Endothelial cell of umbilical vein (primary cell): ENCODE measurements around the gene ADRM1. TPM values are rescaled to one million over a fixed set of nuclear protein-coding genes. Genes with fewer than 3 reads are reported as not detected.

Source experiments
- BruUV-seq: library from RNA; stranded (reverse); fragments of 400-500 nt; replicated peaks from 2 replicates; lab custom pipeline; 2021; lab: Mats Ljungman, UMichigan
- CTCF ChIA-PET: fragments of 300-600, 350-600 bp; sonication (Branson Sonifier 250); formaldehyde crosslinking; loops from one replicate; lab custom pipeline; 2021; ENCODE audit warnings: antibody characterized with exemption, inconsistent platforms; lab: Charles Lee
- POLR2A ChIA-PET: fragments of 300-600, 350-600 bp; sonication (Branson Sonifier 250); formaldehyde crosslinking; loops from one replicate; lab custom pipeline; 2021; ENCODE audit warnings: antibody characterized with exemption, inconsistent platforms; lab: Charles Lee
- DNase-seq: peaks from one replicate; pipeline ENCODE4 v3.0.0-alpha.2; 2011; ENCODE audit warnings: low read depth, low spot score
- FAIRE-seq: peaks from 2 replicates; lab custom pipeline; 2011; peaks lifted over from hg19 to GRCh38; lab: Jason Lieb, UNC
- H2AFZ ChIP-seq: 2 replicates; pipeline ENCODE4 v1.6.0; 2012; ENCODE audit warnings: low read depth, low read length, control low read depth, inconsistent platforms
- H3K27ac ChIP-seq: 2 replicates; pipeline ENCODE4 v1.5.1; 2011; ENCODE audit warnings: low read depth, mild to moderate bottlenecking, control low read depth, low read length, moderate library complexity; ENCODE audit not compliant: insufficient read depth
- H3K27me3 ChIP-seq, 2 experiments: 2 replicates each; pipeline versions ENCODE4 v1.6.0 to v1.6.1; 2011; ENCODE audit warnings: low read length in 2 of 2, mixed read lengths in 1 of 2; ENCODE audit not compliant: control insufficient read depth in 2 of 2, insufficient read depth in 2 of 2
- H3K36me3 ChIP-seq, 2 experiments: 2 replicates in 1 of 2; 3 replicates in 1 of 2; pipeline ENCODE4 v1.5.1; 2011; ENCODE audit warnings: low read length in 2 of 2, mild to moderate bottlenecking in 1 of 2, moderate library complexity in 1 of 2; ENCODE audit not compliant: control insufficient read depth in 2 of 2, insufficient read depth in 2 of 2; ENCODE audit errors: extremely low read depth in 1 of 2
- H3K4me1 ChIP-seq: 3 replicates; pipeline ENCODE4 v1.5.1; 2011; ENCODE audit warnings: mild to moderate bottlenecking, low read length; ENCODE audit not compliant: control insufficient read depth, insufficient read depth; ENCODE audit errors: extremely low read depth
- H3K4me2 ChIP-seq: 2 replicates; pipeline ENCODE4 v1.6.1; 2011; ENCODE audit warnings: low read length, control low read depth, mixed read lengths; ENCODE audit not compliant: insufficient read depth
- H3K4me3 ChIP-seq, 3 experiments: fragments of 200-600 bp in 1 of 3; sonication (generic), shearing (Covaris generic) in 1 of 3; replicated peaks in 1 of 3; 2 replicates each; pipeline ENCODE4 v1.5.1; 2011 to 2016; ENCODE audit warnings: control low read depth in 3 of 3, low read length in 3 of 3, mild to moderate bottlenecking in 2 of 3, inconsistent platforms in 1 of 3, low read depth in 1 of 3, moderate library complexity in 1 of 3; ENCODE audit not compliant: insufficient read depth in 1 of 3
- H3K79me2 ChIP-seq: 2 replicates; pipeline ENCODE4 v1.6.0; 2012; ENCODE audit warnings: low read length, inconsistent platforms; ENCODE audit not compliant: control insufficient read depth, insufficient read depth
- H3K9ac ChIP-seq: replicated peaks from 2 replicates; pipeline ENCODE3; 2011; ENCODE audit warnings: low read length, control low read depth; ENCODE audit not compliant: insufficient read depth; ENCODE audit errors: extremely low read depth
- H3K9me1 ChIP-seq: replicated peaks from 3 replicates; pipeline ENCODE4 v1.6.0; 2011; ENCODE audit warnings: mild to moderate bottlenecking, low read length; ENCODE audit not compliant: control insufficient read depth, insufficient read depth; ENCODE audit errors: extremely low read depth
- H3K9me3 ChIP-seq: replicated peaks from 2 replicates; pipeline ENCODE4 v1.5.1; 2012; ENCODE audit warnings: low read length, inconsistent platforms; ENCODE audit not compliant: control insufficient read depth, insufficient read depth
- H4K20me1 ChIP-seq: replicated peaks from 2 replicates; pipeline ENCODE3; 2011; ENCODE audit warnings: mild to moderate bottlenecking, low read length; ENCODE audit not compliant: control insufficient read depth, insufficient read depth; ENCODE audit errors: extremely low read depth
- EZH2 ChIP-seq: IDR thresholded peaks from 2 replicates; pipeline ENCODE4 v1.6.1; 2012; ENCODE audit warnings: borderline replicate concordance, low read depth, mild to moderate bottlenecking, moderate library complexity, low read length, inconsistent platforms; ENCODE audit not compliant: severe bottlenecking
- FOS ChIP-seq: IDR thresholded peaks from 2 replicates; pipeline ENCODE4 v1.6.1; 2011; ENCODE audit warnings: mild to moderate bottlenecking, low read length, moderate library complexity, borderline replicate concordance; ENCODE audit not compliant: insufficient read depth
- GATA2 ChIP-seq: IDR thresholded peaks from 2 replicates; pipeline ENCODE4 v1.7.0; 2011; ENCODE audit warnings: low read depth, mild to moderate bottlenecking, moderate library complexity, mixed read lengths, low read length; ENCODE audit not compliant: insufficient read length, insufficient read depth
- JUN ChIP-seq: IDR thresholded peaks from 2 replicates; pipeline ENCODE4 v1.6.1; 2011; ENCODE audit warnings: borderline replicate concordance, low read depth; ENCODE audit not compliant: insufficient read length, insufficient read depth
- MYC ChIP-seq: IDR thresholded peaks from one replicate; pipeline ENCODE4 v1.6.1; 2011; ENCODE audit warnings: mild to moderate bottlenecking, low read depth, low read length
- POLR2A ChIP-seq: IDR thresholded peaks from 2 replicates; pipeline ENCODE4 v1.6.1; 2012; ENCODE audit warnings: low read depth, mild to moderate bottlenecking, control low read depth, low read length
- POLR2AphosphoS5 ChIP-seq: IDR thresholded peaks from 2 replicates; pipeline ENCODE4 v1.6.1; 2012; ENCODE audit warnings: low read depth, mild to moderate bottlenecking, control low read depth, low read length, moderate library complexity; ENCODE audit not compliant: insufficient read depth
- dilution Hi-C: fragments of 300-500 bp; cut with MboI; formaldehyde crosslinking; loops from one replicate; pipeline ENCODE4 v1.15.0; 2019; ENCODE audit warnings: low sequenced_read_pairs; ENCODE audit not compliant: extremely low pct_ligation_motif_present
- intact Hi-C: fragments of 100-400 bp; cut with micrococcal nuclease; formaldehyde crosslinking; loops from one replicate; pipeline ENCODE4 v1.10.0; 2022
- polyA plus RNA-seq, 4 experiments: library from polyadenylated mRNA; depleted of rRNA in 3 of 4; stranded (reverse) in 3 of 4; unstranded in 1 of 4; fragments of >200 nt; gene quantifications; 2 replicates each; pipeline versions ENCODE4 v1.2.1 to v1.2.3, GENCODE V29; 2011 to 2012; ENCODE audit warnings: missing spikeins in 1 of 4
- total RNA-seq: library from RNA; stranded (reverse); gene quantifications from 2 replicates; pipeline ENCODE4 v1.2.3, GENCODE V29; 2021
- TF ChIP-seq, protein P1 (sequence below), 2 donors: IDR thresholded peaks; 1 replicate in 1 of 2; 2 replicates in 1 of 2; pipeline ENCODE4 v1.5.1; 2011; ENCODE audit warnings: low read length in 2 of 2, mild to moderate bottlenecking in 2 of 2, moderate library complexity in 2 of 2, control low read depth in 1 of 2, inconsistent platforms in 1 of 2, low read depth in 1 of 2; ENCODE audit not compliant: insufficient read depth in 1 of 2; ENCODE audit errors: extremely low read depth in 1 of 2
- TF ChIP-seq, protein P2 (sequence below): IDR thresholded peaks from 2 replicates; pipeline ENCODE4 v1.6.1; 2011; ENCODE audit not compliant: insufficient read depth, insufficient read length

Gene ADRM1
- total and polyA plus RNA-seq, 2 donors (not counting 3 experiments of a cell fraction or from before 2014, with no cell fraction given), result 154 to 179 TPM

DNA sequence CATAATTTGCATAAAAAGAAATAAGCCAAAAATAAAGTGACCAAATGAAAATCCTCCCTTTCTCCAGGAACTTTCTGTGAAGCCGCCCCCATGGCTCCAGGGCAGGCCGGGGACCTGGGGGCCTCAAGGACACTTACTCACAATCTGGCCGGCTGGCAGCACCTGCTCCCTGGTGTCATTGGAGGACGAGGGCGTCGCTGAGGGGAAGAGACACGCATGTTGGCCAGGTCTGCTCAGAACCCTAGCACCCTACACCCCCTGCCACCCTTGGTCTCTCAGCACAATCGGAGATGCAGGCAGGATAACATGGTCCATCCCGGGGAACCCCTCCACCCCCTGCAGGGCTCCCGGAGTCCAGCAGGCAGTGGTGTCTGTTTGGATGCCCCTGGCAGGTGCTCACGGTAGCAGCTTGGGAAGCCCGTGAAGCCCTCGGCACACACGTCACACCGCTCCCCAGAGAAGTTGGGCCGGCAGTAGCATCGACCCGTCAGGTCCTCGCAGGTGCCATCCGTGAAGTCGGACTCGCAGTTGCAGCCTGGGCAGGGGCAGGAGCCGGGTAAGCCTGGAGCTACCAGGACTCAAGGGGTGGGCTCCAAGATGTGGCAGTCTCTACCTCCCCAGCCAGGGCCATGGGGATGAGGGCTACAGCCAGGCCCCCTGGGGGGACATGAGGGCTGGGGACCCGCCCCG, 43.0 kb downstream of the ADRM1 start:
- Histone ChIP-seq H3K4me2 (no peak overlapping the region), H3K9me3 (no peaks in the 10 kb centered on the region), H3K9ac (no peak overlapping the region), H4K20me1 (no peaks in the 10 kb centered on the region), H3K4me1 (no peaks in the 10 kb centered on the region), H3K27me3 (no peaks in the 10 kb centered on the region), H3K4me3 (no peak overlapping the region), H3K27ac (no peak overlapping the region), H3K36me3 (peaks cover 4 to 26% of the 10 kb centered on the region in 2 experiments), H2AFZ (no peak overlapping the region), H3K9me1 (no peaks in the 10 kb centered on the region), H3K79me2 (peaks cover 9% of the 10 kb centered on the region)
- BruUV-seq, result no TSS peak
- dilution Hi-C loops, result no loop called here
- FAIRE-seq (no peak), DNase-seq (no peak)
- CTCF ChIA-PET, result no interaction called here
- intact Hi-C loops, result no loop called here
- TF ChIP-seq POLR2AphosphoS5 (no peak), EZH2 (no peak), MYC (no peak), POLR2A (no peak), JUN (no peak), FOS (no peak), GATA2 (no peak)
- TF ChIP-seq, protein P1, sequence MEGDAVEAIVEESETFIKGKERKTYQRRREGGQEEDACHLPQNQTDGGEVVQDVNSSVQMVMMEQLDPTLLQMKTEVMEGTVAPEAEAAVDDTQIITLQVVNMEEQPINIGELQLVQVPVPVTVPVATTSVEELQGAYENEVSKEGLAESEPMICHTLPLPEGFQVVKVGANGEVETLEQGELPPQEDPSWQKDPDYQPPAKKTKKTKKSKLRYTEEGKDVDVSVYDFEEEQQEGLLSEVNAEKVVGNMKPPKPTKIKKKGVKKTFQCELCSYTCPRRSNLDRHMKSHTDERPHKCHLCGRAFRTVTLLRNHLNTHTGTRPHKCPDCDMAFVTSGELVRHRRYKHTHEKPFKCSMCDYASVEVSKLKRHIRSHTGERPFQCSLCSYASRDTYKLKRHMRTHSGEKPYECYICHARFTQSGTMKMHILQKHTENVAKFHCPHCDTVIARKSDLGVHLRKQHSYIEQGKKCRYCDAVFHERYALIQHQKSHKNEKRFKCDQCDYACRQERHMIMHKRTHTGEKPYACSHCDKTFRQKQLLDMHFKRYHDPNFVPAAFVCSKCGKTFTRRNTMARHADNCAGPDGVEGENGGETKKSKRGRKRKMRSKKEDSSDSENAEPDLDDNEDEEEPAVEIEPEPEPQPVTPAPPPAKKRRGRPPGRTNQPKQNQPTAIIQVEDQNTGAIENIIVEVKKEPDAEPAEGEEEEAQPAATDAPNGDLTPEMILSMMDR (IDR thresholded peaks at IDR 0.05; ENCODE audit: extremely low read depth in 1 of 2, insufficient read depth in 1 of 2, low read depth in 1 of 2, low read length in 2 of 2), result no peak
- TF ChIP-seq, protein P2, sequence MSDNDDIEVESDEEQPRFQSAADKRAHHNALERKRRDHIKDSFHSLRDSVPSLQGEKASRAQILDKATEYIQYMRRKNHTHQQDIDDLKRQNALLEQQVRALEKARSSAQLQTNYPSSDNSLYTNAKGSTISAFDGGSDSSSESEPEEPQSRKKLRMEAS, result no peak
- POLR2A ChIA-PET, result no interaction called here
